Neural progenitor cell (in vitro differentiated cells): ENCODE results near the gene TP73. TPM values are rescaled to one million over a fixed set of nuclear protein-coding genes. Genes with fewer than 3 reads are reported as not detected.

Experiments
- DNase-seq: peaks from one replicate; pipeline ENCODE4 v3.0.0-alpha.2; 2016; ENCODE audit warnings: low spot score
- H2AFZ ChIP-seq: fragments of 200-600 bp; sonication (generic); replicated peaks from 2 replicates; pipeline ENCODE4 v1.6.1; 2016; ENCODE audit warnings: antibody characterized with exemption
- H3F3A ChIP-seq: fragments of 200-600 bp; sonication (generic); 2 replicates; pipeline ENCODE4 v1.6.1; 2016; ENCODE audit warnings: antibody characterized with exemption, low read depth
- H3K27ac ChIP-seq: fragments of 200-600 bp; sonication (generic); 2 replicates; pipeline ENCODE4 v1.5.1; 2016; ENCODE audit warnings: mild to moderate bottlenecking
- H3K27me3 ChIP-seq: fragments of 200-600 bp; sonication (generic); 2 replicates; pipeline ENCODE4 v1.6.1; 2016; ENCODE audit warnings: mild to moderate bottlenecking, moderate library complexity
- H3K36me3 ChIP-seq: fragments of 200-600 bp; sonication (generic); 2 replicates; pipeline ENCODE4 v1.5.1; 2016
- H3K4me1 ChIP-seq: fragments of 200-600 bp; sonication (generic); 2 replicates; pipeline ENCODE4 v1.6.1; 2016; ENCODE audit warnings: mixed run types
- H3K4me2 ChIP-seq: fragments of 200-600 bp; sonication (generic); 2 replicates; pipeline ENCODE4 v1.6.1; 2016
- H3K4me3 ChIP-seq: fragments of 200-600 bp; sonication (generic); 2 replicates; pipeline ENCODE4 v1.5.1; 2016
- H3K79me2 ChIP-seq: fragments of 200-600 bp; sonication (generic); 2 replicates; pipeline ENCODE4 v1.6.1; 2016; ENCODE audit warnings: low read depth
- H3K9ac ChIP-seq: fragments of 200-600 bp; sonication (generic); 2 replicates; pipeline ENCODE4 v1.6.1; 2016
- H3K9me3 ChIP-seq: fragments of 200-600 bp; sonication (generic); 2 replicates; pipeline ENCODE4 v1.5.1; 2016; ENCODE audit warnings: low read depth
- H4K20me1 ChIP-seq: fragments of 200-600 bp; sonication (generic); 2 replicates; pipeline ENCODE4 v1.6.1; 2016; ENCODE audit warnings: low read depth
- H3K27ac Mint-ChIP-seq: 3 replicates; pipeline ENCODE4 v1.8.0; 2021; ENCODE audit warnings: mixed read lengths
- H3K27me3 Mint-ChIP-seq: 2 replicates; pipeline ENCODE4 v1.8.0; 2022; ENCODE audit warnings: low read depth, mild to moderate bottlenecking, inconsistent platforms, moderate library complexity, mixed read lengths; ENCODE audit not compliant: insufficient read depth
- H3K36me3 Mint-ChIP-seq: 3 replicates; pipeline ENCODE4 v1.8.0; 2021; ENCODE audit warnings: mixed read lengths
- H3K4me1 Mint-ChIP-seq: 3 replicates; pipeline ENCODE4 v1.8.0; 2021; ENCODE audit warnings: mixed read lengths
- H3K4me3 Mint-ChIP-seq: 3 replicates; pipeline ENCODE4 v1.8.0; 2021; ENCODE audit warnings: mild to moderate bottlenecking, moderate library complexity, mixed read lengths
- H3K9me3 Mint-ChIP-seq: 3 replicates; pipeline ENCODE4 v1.8.0; 2020; ENCODE audit warnings: mixed read lengths
- CTCF ChIP-seq: fragments of 200-600 bp; sonication (generic); IDR thresholded peaks from 2 replicates; pipeline ENCODE4 v1.5.1; 2017; ENCODE audit warnings: antibody characterized with exemption, mild to moderate bottlenecking
- EZH2 ChIP-seq: fragments of 200-600 bp; sonication (generic); IDR thresholded peaks from 2 replicates; pipeline ENCODE4 v1.6.1; 2017; ENCODE audit warnings: antibody characterized with exemption, mild to moderate bottlenecking, moderate library complexity
- EZH2phosphoT487 ChIP-seq: fragments of 200-600 bp; sonication (generic); IDR thresholded peaks from 2 replicates; pipeline ENCODE4 v1.6.1; 2017; ENCODE audit warnings: antibody characterized with exemption
- total RNA-seq: library from RNA; depleted of rRNA; stranded (reverse); fragments of >200 nt; gene quantifications from 2 replicates; pipeline ENCODE4 v1.2.3, GENCODE V29; 2015; ENCODE audit warnings: low replicate concordance

TP73 gene
- total RNA-seq, 1 donor from 2014 or later, result not detected

DNA sequence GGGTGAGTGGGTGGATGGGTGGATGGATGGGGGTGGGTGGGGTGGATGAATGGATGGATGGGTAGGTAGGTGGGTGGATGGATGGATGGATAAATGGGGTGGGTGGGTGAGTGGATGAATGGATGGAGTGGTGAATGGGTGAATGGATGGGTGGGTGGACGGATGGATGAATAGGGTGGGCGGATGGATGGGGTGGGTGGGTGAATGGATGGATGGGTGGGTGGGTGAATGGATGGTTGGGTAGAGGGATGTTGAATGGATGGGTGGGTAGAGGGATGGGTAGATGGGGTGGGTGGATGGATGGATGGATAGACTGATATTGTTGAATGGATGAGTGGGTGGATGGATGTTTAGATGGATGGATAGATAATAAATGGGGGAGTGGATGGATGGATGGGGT, 73.0 kb downstream of the TP73 start:
- Histone ChIP-seq H3F3A (no peaks in the 10 kb centered on the region), H4K20me1 (no peaks in the 10 kb centered on the region), H3K4me1 (no peaks in the 10 kb centered on the region), H3K36me3 (no peaks in the 10 kb centered on the region), H3K9ac (no peak overlapping the region), H3K27me3 (peaks cover 11% of the 10 kb centered on the region), H3K27ac (no peak overlapping the region), H3K4me3 (no peak overlapping the region), H3K79me2 (no peaks in the 10 kb centered on the region), H3K9me3 (no peaks in the 10 kb centered on the region), H3K4me2 (no peak overlapping the region), H2AFZ (no peak overlapping the region)
- Mint-ChIP-seq H3K27ac (no peak overlapping the region), H3K36me3 (no peaks in the 10 kb centered on the region), H3K9me3 (no peaks in the 10 kb centered on the region), H3K4me1 (peaks cover 6% of the 10 kb centered on the region), H3K4me3 (no peak overlapping the region), H3K27me3 (peaks cover 5% of the 10 kb centered on the region)
- DNase-seq, result no peak
- TF ChIP-seq EZH2phosphoT487, result no peak
- TF ChIP-seq CTCF, result no peak
- TF ChIP-seq EZH2, result no peak

DNA sequence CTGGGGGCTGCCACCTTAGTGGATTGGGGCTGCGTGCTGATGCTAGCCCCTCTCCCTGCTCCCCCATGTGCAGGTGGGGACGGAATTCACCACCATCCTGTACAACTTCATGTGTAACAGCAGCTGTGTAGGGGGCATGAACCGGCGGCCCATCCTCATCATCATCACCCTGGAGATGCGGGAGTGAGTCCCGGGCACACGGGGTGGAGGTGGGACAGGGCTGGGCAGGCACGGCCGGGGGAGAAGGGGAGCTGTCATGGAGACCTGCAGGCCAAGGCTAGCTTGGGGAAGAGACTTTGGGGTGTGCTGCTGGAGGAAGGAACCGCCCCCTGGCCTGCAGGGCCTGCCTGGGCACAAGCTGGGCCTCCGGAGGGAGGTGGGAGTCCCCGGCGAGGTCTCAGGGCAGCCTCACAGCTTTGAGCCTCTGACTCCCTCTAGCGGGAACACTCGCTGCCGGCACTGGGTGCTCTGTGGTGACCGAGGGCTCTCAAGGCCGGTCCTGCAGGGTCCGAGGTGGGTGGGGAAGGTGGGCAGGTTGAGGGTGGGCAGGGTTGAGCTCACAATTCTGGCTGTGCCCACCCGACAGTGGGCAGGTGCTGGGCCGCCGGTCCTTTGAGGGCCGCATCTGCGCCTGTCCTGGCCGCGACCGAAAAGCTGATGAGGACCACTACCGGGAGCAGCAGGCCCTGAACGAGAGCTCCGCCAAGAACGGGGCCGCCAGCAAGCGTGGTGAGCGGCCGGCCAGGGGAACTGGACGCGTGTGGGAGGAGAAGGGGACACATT, 74.9 kb downstream of the TP73 start:
- H3K4me3 Mint-ChIP-seq, result no peak overlapping the region
- H3K27ac ChIP-seq, result no peak overlapping the region
- H4K20me1 ChIP-seq, result no peaks in the 10 kb centered on the region
- H2AFZ ChIP-seq, result no peak overlapping the region
- H3F3A ChIP-seq, result no peaks in the 10 kb centered on the region
- no peak overlapping the region for H3K4me3 ChIP-seq
- H3K4me2 ChIP-seq, result no peak overlapping the region
- H3K36me3 ChIP-seq, result no peaks in the 10 kb centered on the region
- H3K27me3 Mint-ChIP-seq, result peaks cover 7% of the 10 kb centered on the region
- H3K9me3 ChIP-seq, result no peaks in the 10 kb centered on the region
- H3K79me2 ChIP-seq, result no peaks in the 10 kb centered on the region
- peaks cover 6% of the 10 kb centered on the region for H3K4me1 ChIP-seq
- H3K27me3 ChIP-seq, result peaks cover 11% of the 10 kb centered on the region
- peak; percentile 68 for DNase-seq
- no peak overlapping the region for H3K27ac Mint-ChIP-seq
- TF ChIP-seq EZH2 (no peak), EZH2phosphoT487 (no peak), CTCF (peak; percentile 67)
- H3K4me1 Mint-ChIP-seq, result peaks cover 12% of the 10 kb centered on the region
- H3K9ac ChIP-seq, result no peak overlapping the region
- H3K36me3 Mint-ChIP-seq, result no peaks in the 10 kb centered on the region
- no peaks in the 10 kb centered on the region for H3K9me3 Mint-ChIP-seq

DNA sequence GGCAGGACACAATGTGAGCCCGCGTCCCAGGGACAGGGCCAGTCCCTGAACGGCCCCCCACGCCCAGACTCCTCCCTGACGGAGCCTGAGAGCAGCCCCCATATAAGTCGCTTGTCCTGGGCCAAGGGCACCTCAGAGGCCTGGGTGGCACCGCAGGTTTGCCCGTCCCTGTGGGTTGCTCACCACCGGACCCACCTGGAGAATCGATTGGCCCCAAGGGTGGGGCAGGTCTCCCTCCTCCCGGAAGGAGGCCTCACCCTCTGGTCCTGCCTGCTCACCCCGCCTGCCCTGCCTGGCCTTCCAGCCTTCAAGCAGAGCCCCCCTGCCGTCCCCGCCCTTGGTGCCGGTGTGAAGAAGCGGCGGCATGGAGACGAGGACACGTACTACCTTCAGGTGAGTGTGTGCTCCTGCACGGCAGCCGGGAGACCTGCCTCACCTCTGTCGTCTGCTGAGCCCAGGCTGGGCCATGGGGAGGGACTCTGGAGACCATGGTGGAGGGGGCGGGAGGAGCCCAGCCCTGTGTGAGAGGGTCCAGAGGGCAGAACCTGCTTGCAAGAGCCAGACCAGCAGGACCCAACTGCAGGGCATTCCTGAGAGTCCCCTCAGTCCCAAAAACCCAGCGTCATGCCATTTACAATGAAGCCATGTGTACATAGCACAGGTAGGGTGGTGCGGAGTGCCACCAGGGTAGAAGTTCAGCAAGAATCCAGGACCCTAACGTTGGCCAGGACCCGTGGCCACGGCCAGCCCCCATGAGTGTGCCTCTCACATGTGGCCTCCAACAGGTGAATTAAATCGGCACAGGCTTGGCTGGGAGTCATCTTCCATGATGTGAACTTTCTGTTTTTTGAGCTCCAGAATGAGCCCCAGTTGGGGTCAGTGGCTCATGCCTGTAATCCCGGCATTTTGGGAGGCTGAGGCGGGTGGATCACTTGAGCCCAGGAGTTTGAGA, 75.8 kb downstream of the TP73 start:
- no peaks in the 10 kb centered on the region for H4K20me1 ChIP-seq
- H3K36me3 Mint-ChIP-seq, result no peaks in the 10 kb centered on the region

More for the DNA sequence above, 75.8 kb downstream of the TP73 start:
- H3K4me2 ChIP-seq, result no peak overlapping the region
- no peak overlapping the region for H2AFZ ChIP-seq
- H3K27me3 ChIP-seq, result peaks cover 11% of the 10 kb centered on the region
- DNase-seq, result no peak
- H3K4me1 ChIP-seq, result peaks cover 10% of the 10 kb centered on the region
- H3K9ac ChIP-seq, result no peak overlapping the region
- H3K9me3 ChIP-seq, result no peaks in the 10 kb centered on the region
- H3K27ac ChIP-seq, result no peak overlapping the region
- no peak overlapping the region for H3K27ac Mint-ChIP-seq
- peaks cover 12% of the 10 kb centered on the region for H3K4me1 Mint-ChIP-seq
- no peaks in the 10 kb centered on the region for H3F3A ChIP-seq
- no peaks in the 10 kb centered on the region for H3K79me2 ChIP-seq
- H3K27me3 Mint-ChIP-seq, result peaks cover 7% of the 10 kb centered on the region
- no peak overlapping the region for H3K4me3 ChIP-seq
- no peak overlapping the region for H3K4me3 Mint-ChIP-seq
- no peaks in the 10 kb centered on the region for H3K9me3 Mint-ChIP-seq
- TF ChIP-seq CTCF, result no peak
- no peak for TF ChIP-seq EZH2phosphoT487
- TF ChIP-seq EZH2, result no peak
- H3K36me3 ChIP-seq, result no peaks in the 10 kb centered on the region
